Liver (tissue), 9 donors: ENCODE results near the gene BIRC6. TPM values are rescaled to one million over a fixed set of nuclear protein-coding genes. Genes with fewer than 3 reads are reported as not detected.

ENCODE experiments used
- DNase-seq: peaks from one replicate; pipeline ENCODE4 v3.0.0-alpha.2; 2017; ENCODE audit warnings: low spot score
- H3K27ac ChIP-seq, 2 donors: one replicate each; pipeline ENCODE4 v1.7.0; 2013; ENCODE audit warnings: inconsistent platforms in 2 of 2, low read length in 2 of 2, control low read depth in 1 of 2, low read depth in 1 of 2, mild to moderate bottlenecking in 1 of 2
- H3K27me3 ChIP-seq, 4 donors: one replicate each; pipeline versions ENCODE4 v1.6.1 to v1.7.0; 2013; ENCODE audit warnings: low read length in 3 of 4, inconsistent platforms in 1 of 4, mild to moderate bottlenecking in 1 of 4, moderate library complexity in 1 of 4; ENCODE audit not compliant: control insufficient read depth in 4 of 4, insufficient read depth in 4 of 4
- H3K36me3 ChIP-seq, 4 donors: one replicate each; pipeline versions ENCODE4 v1.6.1 to v1.7.0; 2013; ENCODE audit warnings: low read length in 3 of 4, mild to moderate bottlenecking in 3 of 4, low read depth in 1 of 4, moderate library complexity in 1 of 4; ENCODE audit not compliant: control insufficient read depth in 4 of 4, insufficient read depth in 3 of 4
- H3K4me1 ChIP-seq, 4 donors: one replicate each; pipeline versions ENCODE4 v1.6.1 to v1.7.0; 2013; ENCODE audit warnings: low read length in 3 of 4, mild to moderate bottlenecking in 3 of 4, moderate library complexity in 1 of 4; ENCODE audit not compliant: control insufficient read depth in 4 of 4, insufficient read depth in 4 of 4
- H3K4me3 ChIP-seq, 3 donors: one replicate each; pipeline versions ENCODE4 v1.6.1 to v1.7.0; 2013; ENCODE audit warnings: low read length in 3 of 3, control low read depth in 1 of 3, low read depth in 1 of 3, mild to moderate bottlenecking in 1 of 3
- H3K9ac ChIP-seq, 2 donors: one replicate each; pipeline ENCODE4 v1.7.0; 2013; ENCODE audit warnings: low read length in 2 of 2, mild to moderate bottlenecking in 2 of 2, moderate library complexity in 2 of 2, control low read depth in 1 of 2, low read depth in 1 of 2
- H3K9me3 ChIP-seq, 4 donors: one replicate each; pipeline versions ENCODE4 v1.6.1 to v1.7.0; 2013; ENCODE audit warnings: low read length in 3 of 4; ENCODE audit not compliant: control insufficient read depth in 4 of 4
- CTCF ChIP-seq: fragments of 150-350 bp; IDR thresholded peaks from 2 replicates; pipeline ENCODE4 v1.5.1; 2017; ENCODE audit warnings: improper control_type of control experiment, low read depth, low read length; ENCODE audit not compliant: missing input control
- EGR1 ChIP-seq, 2 donors: IDR thresholded peaks; 2 replicates each; pipeline ENCODE4 v1.6.1; 2016 to 2018; ENCODE audit warnings: antibody characterized with exemption in 2 of 2, low read depth in 2 of 2
- FOXA1 ChIP-seq: IDR thresholded peaks from 2 replicates; pipeline ENCODE4 v1.6.1; 2016; ENCODE audit warnings: antibody characterized with exemption
- FOXA2 ChIP-seq: IDR thresholded peaks from 2 replicates; pipeline ENCODE4 v1.6.1; 2016; ENCODE audit warnings: antibody characterized with exemption
- GABPA ChIP-seq, 2 donors: IDR thresholded peaks in 1 of 2; conservative IDR thresholded peaks in 1 of 2; 2 replicates each; pipeline ENCODE4 v1.6.1; 2016; ENCODE audit warnings: antibody characterized with exemption in 2 of 2, mild to moderate bottlenecking in 1 of 2, moderate library complexity in 1 of 2
- HNF4A ChIP-seq, 2 donors: conservative IDR thresholded peaks; 2 replicates each; pipeline ENCODE4 v1.6.1; 2016; ENCODE audit warnings: antibody characterized with exemption in 2 of 2, mild to moderate bottlenecking in 2 of 2
- HNF4G ChIP-seq: IDR thresholded peaks from 2 replicates; pipeline ENCODE4 v1.6.1; 2016; ENCODE audit warnings: antibody characterized with exemption
- MAX ChIP-seq: IDR thresholded peaks from 2 replicates; pipeline ENCODE4 v1.6.1; 2016; ENCODE audit warnings: antibody characterized with exemption
- NR2F2 ChIP-seq: IDR thresholded peaks from 2 replicates; pipeline ENCODE4 v1.6.1; 2016; ENCODE audit warnings: antibody characterized with exemption
- RAD21 ChIP-seq, 2 donors: IDR thresholded peaks; 2 replicates each; pipeline ENCODE4 v1.6.1; 2016; ENCODE audit warnings: antibody characterized with exemption in 2 of 2, mild to moderate bottlenecking in 2 of 2
- REST ChIP-seq: IDR thresholded peaks from 2 replicates; pipeline ENCODE4 v1.6.1; 2016; ENCODE audit warnings: antibody characterized with exemption, mild to moderate bottlenecking
- RXRA ChIP-seq, 2 donors: IDR thresholded peaks; 2 replicates each; pipeline ENCODE4 v1.6.1; 2017 to 2018; ENCODE audit warnings: antibody characterized with exemption in 2 of 2, mild to moderate bottlenecking in 1 of 2
- SP1 ChIP-seq: IDR thresholded peaks from 2 replicates; pipeline ENCODE4 v1.6.1; 2018; ENCODE audit warnings: antibody characterized with exemption, mild to moderate bottlenecking
- YY1 ChIP-seq: IDR thresholded peaks from 2 replicates; pipeline ENCODE4 v1.6.1; 2016; ENCODE audit warnings: antibody characterized with exemption, mild to moderate bottlenecking
- ZBTB33 ChIP-seq: IDR thresholded peaks from 2 replicates; pipeline ENCODE4 v1.6.1; 2016; ENCODE audit warnings: antibody characterized with exemption
- WGBS: extraction: QIAGEN DNeasy Blood & Tissue Kit; methylation state at CpG from one replicate; pipeline ENCODE4 v1.1.7; 2013; 5-methylcytosine and 5-hydroxymethylcytosine counted together
- polyA plus RNA-seq, 2 donors: library from polyadenylated mRNA; stranded (reverse) in 1 of 2; unstranded in 1 of 2; fragments of 200-250 nt in 1 of 2; fragments of >200 nt in 1 of 2; fragmentation: Nextera tagmentation in 1 of 2; extraction: Ambion mirVana in 1 of 2; gene quantifications; one replicate each; pipeline versions ENCODE4 v1.2.1 to v1.2.3, GENCODE V29; 2013 to 2015
- total RNA-seq, 2 donors: library from RNA; depleted of rRNA; stranded (reverse); fragments of >200 nt; gene quantifications; one replicate each; pipeline ENCODE4 v1.2.3, GENCODE V29; 2014
- donor health status: healthy.
- donor health status: healthy.
- donor health status: healthy.
- donor health status: healthy.
- donor health status: healthy.

Gene BIRC6
- total and polyA plus RNA-seq, 4 donors = 11.1 to 171 (median 45.2) TPM

GRCh38 chr2:32442020-32442467 lies 85.2 kb downstream of the BIRC6 start:
- no peak overlapping the region for H3K9ac ChIP-seq
- no peak for DNase-seq
- no peaks in the 10 kb centered on the region for H3K27me3 ChIP-seq
- peaks cover 7 to 36% (median 31%) of the 10 kb centered on the region in 4 donors for H3K36me3 ChIP-seq
- peak; percentile 65 for TF ChIP-seq YY1
- TF ChIP-seq HNF4G = no peak
- TF ChIP-seq MAX = no peak
- TF ChIP-seq FOXA1 = no peak
- TF ChIP-seq ZBTB33 = no peak
- TF ChIP-seq FOXA2 = no peak
- peak; percentile 36 to 51 for TF ChIP-seq RXRA (IDR thresholded peaks at IDR 0.05)
- TF ChIP-seq REST = peak; percentile 19
- TF ChIP-seq HNF4A (conservative IDR thresholded peaks at IDR 0.05) = peak; percentile 79
- TF ChIP-seq RAD21 (IDR thresholded peaks at IDR 0.05) = peak in 1 of 2 donors; percentile 27
- peak; percentile 39 for TF ChIP-seq SP1
- H3K9me3 ChIP-seq = no peaks in the 10 kb centered on the region
- 57% methylated on average over 7 of the region's 7 CpGs for WGBS
- H3K27ac ChIP-seq = peak overlapping the region; percentile 21 to 63
- H3K4me3 ChIP-seq = no peak overlapping the region
- H3K4me1 ChIP-seq = peaks cover 0 to 16% (median 6%) of the 10 kb centered on the region in 4 donors

- TF ChIP-seq HNF4A (conservative IDR thresholded peaks at IDR 0.05) (no peak), RAD21 (IDR thresholded peaks at IDR 0.05) (peak in 1 of 2 donors; percentile 38)
- peaks cover 5 to 33% (median 24%) of the 10 kb centered on the region in 4 donors for H3K36me3 ChIP-seq
- H3K4me1 ChIP-seq = peaks cover 0 to 16% (median 6%) of the 10 kb centered on the region in 4 donors
- WGBS = 78% methylated on average over 6 of the region's 6 CpGs
- DNase-seq = no peak
- H3K4me3 ChIP-seq = no peak overlapping the region
- no peak overlapping the region for H3K9ac ChIP-seq
- H3K27me3 ChIP-seq = no peaks in the 10 kb centered on the region
- no peaks in the 10 kb centered on the region for H3K9me3 ChIP-seq
- H3K27ac ChIP-seq = no peak overlapping the region
These were observed 89.5 kb downstream of the BIRC6 start for GRCh38 chr2:32446369-32446768.

- Histone ChIP-seq H3K9me3 (no peaks in the 10 kb centered on the region), H3K4me3 (no peak overlapping the region), H3K27ac (no peak overlapping the region), H3K9ac (no peak overlapping the region), H3K27me3 (no peaks in the 10 kb centered on the region), H3K36me3 (peaks cover 2 to 10% (median 7%) of the 10 kb centered on the region in 4 donors), H3K4me1 (peaks cover 0 to 3% (median 0%) of the 10 kb centered on the region in 4 donors)
- DNase-seq = no peak
- TF ChIP-seq RAD21 (IDR thresholded peaks at IDR 0.05) = no peak
- TF ChIP-seq YY1 = no peak
- TF ChIP-seq HNF4G = no peak
- TF ChIP-seq FOXA1 = no peak
- TF ChIP-seq FOXA2 = no peak
- no peak for TF ChIP-seq GABPA (IDR thresholded peaks at IDR 0.05 in 1 of 2, conservative IDR thresholded peaks at IDR 0.05 in 1 of 2)
- no peak for TF ChIP-seq MAX
- TF ChIP-seq HNF4A (conservative IDR thresholded peaks at IDR 0.05) = no peak
- no peak for TF ChIP-seq RXRA (IDR thresholded peaks at IDR 0.05)
- no peak for TF ChIP-seq EGR1 (IDR thresholded peaks at IDR 0.05; ENCODE audit: low read depth in 2 of 2)
- no peak for TF ChIP-seq NR2F2
- no peak for TF ChIP-seq CTCF
These were observed 94.0 kb downstream of the BIRC6 start for GRCh38 chr2:32450851-32451250.
